ENCODE data around the gene IGSF21. TPM values are rescaled to one million over a fixed set of nuclear protein-coding genes. Genes with fewer than 3 reads are reported as not detected.

The IGSF21 gene
- polyA plus RNA-seq, 1 of the 3 experiments (the other 2 are of a cell fraction): not detected

DNA sequence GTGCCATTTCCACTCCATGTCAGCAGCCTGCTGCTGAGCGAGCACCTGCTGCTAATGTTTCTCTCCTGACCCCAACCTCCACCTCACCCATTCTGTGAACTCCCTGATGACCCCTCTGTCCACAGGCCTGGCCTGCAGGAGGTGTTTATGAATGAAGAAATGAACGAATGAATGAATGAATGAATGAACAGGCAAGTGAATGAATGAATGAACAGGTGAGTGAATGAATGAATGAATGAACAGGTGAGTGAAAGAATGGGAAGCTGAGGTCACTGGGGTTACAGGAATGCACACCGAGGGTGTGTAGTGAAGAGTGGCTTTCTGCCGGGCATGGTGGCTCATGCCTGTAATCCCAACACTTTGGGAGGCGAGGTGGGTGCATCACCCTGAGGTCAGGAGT lies 173.4 kb downstream of the IGSF21 start:
- Histone ChIP-seq H3K4me3 (ENCODE audit: low read depth in 2 of 2, low read length in 1 of 2) (no peak overlapping the region), H3F3A (replicated peaks; ENCODE audit: insufficient read depth) (no peaks in the 10 kb centered on the region), H3K4me1 (ENCODE audit: control insufficient read depth in 1 of 2, insufficient read depth in 2 of 2, low read depth in 1 of 2, low read length in 1 of 2) (peaks cover 0 to 33% of the 10 kb centered on the region in 2 experiments; a peak in 2 of 4 replicates), H2AFZ (ENCODE audit: low read depth) (no peak overlapping the region), H3K27me3 (ENCODE audit: insufficient read depth) (no peaks in the 10 kb centered on the region), H3K9ac (no peak overlapping the region), H3K36me3 (replicated peaks in 1 of 2; ENCODE audit: control insufficient read depth in 1 of 2, insufficient read depth in 2 of 2, low read length in 1 of 2) (no peaks in the 10 kb centered on the region), H3K79me2 (ENCODE audit: insufficient read depth) (no peaks in the 10 kb centered on the region), H3K4me2 (no peak overlapping the region), H3K9me2 (no peaks in the 10 kb centered on the region), H4K20me1 (ENCODE audit: insufficient read depth) (no peaks in the 10 kb centered on the region), H3K27ac (ENCODE audit: low read depth in 2 of 2, low read length in 1 of 2) (no peak overlapping the region), H3K9me3 (no peaks in the 10 kb centered on the region)
- WGBS (ENCODE audit: low lambda C conversion rate): 27% methylated on average over 5 of the region's 5 CpGs
- ChIA-PET POLR2A (no interaction called here), CTCF (interaction anchor here (1.8 kb wide), 1 partner anchor 8 kb away, joined by 4 read pairs; no protein-coding TSS in a partner anchor)
- TF ChIP-seq, protein P1, sequence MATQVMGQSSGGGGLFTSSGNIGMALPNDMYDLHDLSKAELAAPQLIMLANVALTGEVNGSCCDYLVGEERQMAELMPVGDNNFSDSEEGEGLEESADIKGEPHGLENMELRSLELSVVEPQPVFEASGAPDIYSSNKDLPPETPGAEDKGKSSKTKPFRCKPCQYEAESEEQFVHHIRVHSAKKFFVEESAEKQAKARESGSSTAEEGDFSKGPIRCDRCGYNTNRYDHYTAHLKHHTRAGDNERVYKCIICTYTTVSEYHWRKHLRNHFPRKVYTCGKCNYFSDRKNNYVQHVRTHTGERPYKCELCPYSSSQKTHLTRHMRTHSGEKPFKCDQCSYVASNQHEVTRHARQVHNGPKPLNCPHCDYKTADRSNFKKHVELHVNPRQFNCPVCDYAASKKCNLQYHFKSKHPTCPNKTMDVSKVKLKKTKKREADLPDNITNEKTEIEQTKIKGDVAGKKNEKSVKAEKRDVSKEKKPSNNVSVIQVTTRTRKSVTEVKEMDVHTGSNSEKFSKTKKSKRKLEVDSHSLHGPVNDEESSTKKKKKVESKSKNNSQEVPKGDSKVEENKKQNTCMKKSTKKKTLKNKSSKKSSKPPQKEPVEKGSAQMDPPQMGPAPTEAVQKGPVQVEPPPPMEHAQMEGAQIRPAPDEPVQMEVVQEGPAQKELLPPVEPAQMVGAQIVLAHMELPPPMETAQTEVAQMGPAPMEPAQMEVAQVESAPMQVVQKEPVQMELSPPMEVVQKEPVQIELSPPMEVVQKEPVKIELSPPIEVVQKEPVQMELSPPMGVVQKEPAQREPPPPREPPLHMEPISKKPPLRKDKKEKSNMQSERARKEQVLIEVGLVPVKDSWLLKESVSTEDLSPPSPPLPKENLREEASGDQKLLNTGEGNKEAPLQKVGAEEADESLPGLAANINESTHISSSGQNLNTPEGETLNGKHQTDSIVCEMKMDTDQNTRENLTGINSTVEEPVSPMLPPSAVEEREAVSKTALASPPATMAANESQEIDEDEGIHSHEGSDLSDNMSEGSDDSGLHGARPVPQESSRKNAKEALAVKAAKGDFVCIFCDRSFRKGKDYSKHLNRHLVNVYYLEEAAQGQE (IDR thresholded peaks at IDR 0.05; ENCODE audit: low read depth, low read length): no peak
- TF ChIP-seq SMC3 (IDR thresholded peaks at IDR 0.05; ENCODE audit: low read depth, low read length): no peak
- TF ChIP-seq TCF12 (IDR thresholded peaks at IDR 0.05): no peak
- TF ChIP-seq PBX3 (IDR thresholded peaks at IDR 0.05): no peak
- no peak for TF ChIP-seq RAD21 (IDR thresholded peaks at IDR 0.05; ENCODE audit: low read length)
- TF ChIP-seq JUND (IDR thresholded peaks at IDR 0.05): no peak
- TF ChIP-seq, protein P2, sequence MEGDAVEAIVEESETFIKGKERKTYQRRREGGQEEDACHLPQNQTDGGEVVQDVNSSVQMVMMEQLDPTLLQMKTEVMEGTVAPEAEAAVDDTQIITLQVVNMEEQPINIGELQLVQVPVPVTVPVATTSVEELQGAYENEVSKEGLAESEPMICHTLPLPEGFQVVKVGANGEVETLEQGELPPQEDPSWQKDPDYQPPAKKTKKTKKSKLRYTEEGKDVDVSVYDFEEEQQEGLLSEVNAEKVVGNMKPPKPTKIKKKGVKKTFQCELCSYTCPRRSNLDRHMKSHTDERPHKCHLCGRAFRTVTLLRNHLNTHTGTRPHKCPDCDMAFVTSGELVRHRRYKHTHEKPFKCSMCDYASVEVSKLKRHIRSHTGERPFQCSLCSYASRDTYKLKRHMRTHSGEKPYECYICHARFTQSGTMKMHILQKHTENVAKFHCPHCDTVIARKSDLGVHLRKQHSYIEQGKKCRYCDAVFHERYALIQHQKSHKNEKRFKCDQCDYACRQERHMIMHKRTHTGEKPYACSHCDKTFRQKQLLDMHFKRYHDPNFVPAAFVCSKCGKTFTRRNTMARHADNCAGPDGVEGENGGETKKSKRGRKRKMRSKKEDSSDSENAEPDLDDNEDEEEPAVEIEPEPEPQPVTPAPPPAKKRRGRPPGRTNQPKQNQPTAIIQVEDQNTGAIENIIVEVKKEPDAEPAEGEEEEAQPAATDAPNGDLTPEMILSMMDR (IDR thresholded peaks at IDR 0.05): no peak
- TF ChIP-seq GABPA (IDR thresholded peaks at IDR 0.05; ENCODE audit: low read depth): no peak
- TF ChIP-seq, protein P3, sequence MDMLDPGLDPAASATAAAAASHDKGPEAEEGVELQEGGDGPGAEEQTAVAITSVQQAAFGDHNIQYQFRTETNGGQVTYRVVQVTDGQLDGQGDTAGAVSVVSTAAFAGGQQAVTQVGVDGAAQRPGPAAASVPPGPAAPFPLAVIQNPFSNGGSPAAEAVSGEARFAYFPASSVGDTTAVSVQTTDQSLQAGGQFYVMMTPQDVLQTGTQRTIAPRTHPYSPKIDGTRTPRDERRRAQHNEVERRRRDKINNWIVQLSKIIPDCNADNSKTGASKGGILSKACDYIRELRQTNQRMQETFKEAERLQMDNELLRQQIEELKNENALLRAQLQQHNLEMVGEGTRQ (IDR thresholded peaks at IDR 0.05; ENCODE audit: borderline replicate concordance, low read depth, low read length): no peak
- TF ChIP-seq NFIC (IDR thresholded peaks at IDR 0.05; ENCODE audit: borderline replicate concordance): no peak
- no peak for TF ChIP-seq YY1 (IDR thresholded peaks at IDR 0.05; ENCODE audit: low read depth)
- no peak for TF ChIP-seq EP300 (IDR thresholded peaks at IDR 0.05; ENCODE audit: borderline replicate concordance in 1 of 2, low read depth in 1 of 2, low read length in 1 of 2)
- TF ChIP-seq ELF1 (IDR thresholded peaks at IDR 0.05): no peak
- TF ChIP-seq FOXM1 (IDR thresholded peaks at IDR 0.05; ENCODE audit: low read depth): no peak
- TF ChIP-seq, protein P4, sequence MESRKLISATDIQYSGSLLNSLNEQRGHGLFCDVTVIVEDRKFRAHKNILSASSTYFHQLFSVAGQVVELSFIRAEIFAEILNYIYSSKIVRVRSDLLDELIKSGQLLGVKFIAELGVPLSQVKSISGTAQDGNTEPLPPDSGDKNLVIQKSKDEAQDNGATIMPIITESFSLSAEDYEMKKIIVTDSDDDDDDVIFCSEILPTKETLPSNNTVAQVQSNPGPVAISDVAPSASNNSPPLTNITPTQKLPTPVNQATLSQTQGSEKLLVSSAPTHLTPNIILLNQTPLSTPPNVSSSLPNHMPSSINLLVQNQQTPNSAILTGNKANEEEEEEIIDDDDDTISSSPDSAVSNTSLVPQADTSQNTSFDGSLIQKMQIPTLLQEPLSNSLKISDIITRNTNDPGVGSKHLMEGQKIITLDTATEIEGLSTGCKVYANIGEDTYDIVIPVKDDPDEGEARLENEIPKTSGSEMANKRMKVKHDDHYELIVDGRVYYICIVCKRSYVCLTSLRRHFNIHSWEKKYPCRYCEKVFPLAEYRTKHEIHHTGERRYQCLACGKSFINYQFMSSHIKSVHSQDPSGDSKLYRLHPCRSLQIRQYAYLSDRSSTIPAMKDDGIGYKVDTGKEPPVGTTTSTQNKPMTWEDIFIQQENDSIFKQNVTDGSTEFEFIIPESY (IDR thresholded peaks at IDR 0.05; ENCODE audit: borderline replicate concordance, low read depth): no peak
- DNase-seq: no peak
